Uterus (tissue), 4 donors: ENCODE data around the gene CHCHD3. TPM values are rescaled to one million over a fixed set of nuclear protein-coding genes. Genes with fewer than 3 reads are reported as not detected.

Experiments used
- DNase-seq, 2 donors: peaks; one replicate each; pipeline ENCODE4 v3.0.0-alpha.2; 2019 to 2020
- H3K27ac ChIP-seq, 2 donors: fragments of 200-600 bp; sonication (generic); 1 replicate in 1 of 2; 2 replicates in 1 of 2; pipeline ENCODE4 v1.5.1; 2016 to 2018
- H3K27me3 ChIP-seq, 2 donors: fragments of 200-600 bp; sonication (generic); one replicate each; pipeline ENCODE4 v1.5.1; 2018 to 2019; ENCODE audit warnings: control low read depth in 1 of 2
- H3K36me3 ChIP-seq, 2 donors: fragments of 200-600 bp; sonication (generic); one replicate each; pipeline ENCODE4 v1.5.1; 2019; ENCODE audit warnings: control low read depth in 1 of 2
- H3K4me1 ChIP-seq, 2 donors: fragments of 200-600 bp; sonication (generic); one replicate each; pipeline ENCODE4 v1.5.1; 2018 to 2019; ENCODE audit warnings: control low read depth in 1 of 2
- H3K4me3 ChIP-seq, 2 donors: fragments of 200-600 bp; sonication (generic); 1 replicate in 1 of 2; 2 replicates in 1 of 2; pipeline ENCODE4 v1.5.1; 2018 to 2019; ENCODE audit warnings: mild to moderate bottlenecking in 1 of 2
- H3K9me3 ChIP-seq, 2 donors: fragments of 200-600 bp; sonication (generic); one replicate each; pipeline ENCODE4 v1.5.1; 2019; ENCODE audit warnings: control low read depth in 1 of 2
- POLR2A ChIP-seq, 2 donors: fragments of 450-650 bp; IDR thresholded peaks; one replicate each; pipeline ENCODE4 v1.6.1; 2016; ENCODE audit warnings: antibody characterized with exemption in 2 of 2, mild to moderate bottlenecking in 1 of 2, moderate library complexity in 1 of 2
- intact Hi-C: fragments of 100-400 bp; cut with DNase I; formaldehyde crosslinking; loops from one replicate; pipeline ENCODE4 v1.15.1; 2023; ENCODE audit warnings: low total_unique reads
- total RNA-seq, 4 donors: library from RNA; depleted of rRNA in 3 of 4; stranded (reverse); fragments of >200 nt in 3 of 4; gene quantifications; one replicate each; pipeline versions ENCODE4 v1.1.0 to v1.2.4, GENCODE V29; 2014 to 2023
- TF ChIP-seq, protein P1 (sequence below), 4 experiments: fragments of 200-600 bp in 2 of 4; fragments of 450-650 bp in 2 of 4; sonication (generic) in 2 of 4; IDR thresholded peaks; one replicate each; pipeline ENCODE4 v1.5.1; 2016 to 2019; ENCODE audit warnings: antibody characterized with exemption in 4 of 4, mild to moderate bottlenecking in 2 of 4, moderate library complexity in 1 of 4
- donor health status: DM: yes; HTN: yes; CAD: no.

CHCHD3 gene
- total RNA-seq, 4 donors from 2014 or later, result 43.5 to 61.0 (median 47.6) TPM

DNA sequence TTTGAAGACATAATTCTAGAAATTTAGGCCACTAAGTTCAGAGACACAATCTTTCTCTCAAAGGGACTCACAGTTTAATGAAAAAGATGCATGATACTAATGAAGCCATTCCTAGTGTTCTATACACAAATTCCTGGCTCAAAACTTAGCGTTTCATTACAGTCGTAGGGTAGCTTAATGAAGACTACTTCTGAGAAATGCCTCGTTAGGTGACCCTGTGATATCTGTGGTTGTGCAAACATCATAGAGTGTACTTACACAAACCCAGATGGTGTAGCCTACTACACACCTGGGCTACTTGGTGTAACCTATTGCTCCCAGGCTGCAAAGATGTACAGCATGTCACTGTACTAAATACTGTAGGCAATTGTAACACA lies 488 bp upstream of the CHCHD3 start:
- TF ChIP-seq, protein P1, sequence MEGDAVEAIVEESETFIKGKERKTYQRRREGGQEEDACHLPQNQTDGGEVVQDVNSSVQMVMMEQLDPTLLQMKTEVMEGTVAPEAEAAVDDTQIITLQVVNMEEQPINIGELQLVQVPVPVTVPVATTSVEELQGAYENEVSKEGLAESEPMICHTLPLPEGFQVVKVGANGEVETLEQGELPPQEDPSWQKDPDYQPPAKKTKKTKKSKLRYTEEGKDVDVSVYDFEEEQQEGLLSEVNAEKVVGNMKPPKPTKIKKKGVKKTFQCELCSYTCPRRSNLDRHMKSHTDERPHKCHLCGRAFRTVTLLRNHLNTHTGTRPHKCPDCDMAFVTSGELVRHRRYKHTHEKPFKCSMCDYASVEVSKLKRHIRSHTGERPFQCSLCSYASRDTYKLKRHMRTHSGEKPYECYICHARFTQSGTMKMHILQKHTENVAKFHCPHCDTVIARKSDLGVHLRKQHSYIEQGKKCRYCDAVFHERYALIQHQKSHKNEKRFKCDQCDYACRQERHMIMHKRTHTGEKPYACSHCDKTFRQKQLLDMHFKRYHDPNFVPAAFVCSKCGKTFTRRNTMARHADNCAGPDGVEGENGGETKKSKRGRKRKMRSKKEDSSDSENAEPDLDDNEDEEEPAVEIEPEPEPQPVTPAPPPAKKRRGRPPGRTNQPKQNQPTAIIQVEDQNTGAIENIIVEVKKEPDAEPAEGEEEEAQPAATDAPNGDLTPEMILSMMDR (IDR thresholded peaks at IDR 0.05), result peak in 1 of 4 experiments; percentile 3
- TF ChIP-seq POLR2A (IDR thresholded peaks at IDR 0.05), result no peak
- peak overlapping the region in 1 of 2 donors; percentile 95 for H3K4me3 ChIP-seq
- peak overlapping the region in 1 of 2 donors; percentile 39 for H3K27ac ChIP-seq
- no peaks in the 10 kb centered on the region for H3K27me3 ChIP-seq
- intact Hi-C loops, result no loop called here
- DNase-seq, result no peak
- H3K9me3 ChIP-seq, result no peaks in the 10 kb centered on the region
- peaks cover 0 to 7% of the 10 kb centered on the region in 2 donors for H3K4me1 ChIP-seq
- no peaks in the 10 kb centered on the region for H3K36me3 ChIP-seq

GRCh38 chr7:133081119-133081598 lies 731 bp downstream of the CHCHD3 start:
- no peaks in the 10 kb centered on the region for H3K27me3 ChIP-seq
- no peak for DNase-seq

DNA sequence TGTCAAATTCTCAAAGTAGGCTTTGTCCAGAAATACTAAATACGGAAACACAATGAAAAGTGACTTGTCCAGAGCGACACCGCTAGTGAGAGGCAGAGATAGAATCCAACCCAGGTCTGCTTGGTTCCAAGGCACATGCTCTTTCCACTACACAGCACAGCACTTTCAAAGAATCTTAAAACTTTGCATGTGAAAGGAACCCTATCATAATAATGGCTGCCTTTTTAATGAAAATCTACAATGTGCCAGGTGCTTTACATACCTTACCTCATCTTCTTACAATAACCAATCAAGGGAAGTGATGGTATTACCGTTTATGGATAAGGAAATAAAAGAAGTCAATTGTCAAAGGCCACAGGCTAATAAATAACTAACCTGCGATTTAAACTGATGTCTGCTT lies 2.6 kb downstream of the CHCHD3 start:
- Histone ChIP-seq H3K4me1 (peaks cover 0 to 7% of the 10 kb centered on the region in 2 donors), H3K9me3 (no peaks in the 10 kb centered on the region), H3K27me3 (no peaks in the 10 kb centered on the region), H3K27ac (no peak overlapping the region), H3K4me3 (no peak overlapping the region), H3K36me3 (no peaks in the 10 kb centered on the region)
- intact Hi-C loops, result no loop called here
- no peak for DNase-seq
- no peak for TF ChIP-seq POLR2A (IDR thresholded peaks at IDR 0.05)
- TF ChIP-seq, protein P1 (IDR thresholded peaks at IDR 0.05), result no peak

More at GRCh38 chr7:133081119-133081598, 731 bp downstream of the CHCHD3 start:
- no peak for TF ChIP-seq POLR2A (IDR thresholded peaks at IDR 0.05)
- TF ChIP-seq, protein P1 (IDR thresholded peaks at IDR 0.05), result no peak
- Histone ChIP-seq H3K4me1 (peaks cover 0 to 7% of the 10 kb centered on the region in 2 donors), H3K9me3 (no peaks in the 10 kb centered on the region), H3K4me3 (peak overlapping the region; percentile 72 to 95), H3K27ac (peak overlapping the region; percentile 80 to 84), H3K36me3 (no peaks in the 10 kb centered on the region)
- intact Hi-C loops, result no loop called here

- no peak for DNase-seq
- intact Hi-C loops, result no loop called here
- no peak for TF ChIP-seq POLR2A (IDR thresholded peaks at IDR 0.05)
- TF ChIP-seq, protein P1 (IDR thresholded peaks at IDR 0.05), result no peak
- no peaks in the 10 kb centered on the region for H3K9me3 ChIP-seq
- H3K27ac ChIP-seq, result no peak overlapping the region
- H3K36me3 ChIP-seq, result no peaks in the 10 kb centered on the region
- H3K27me3 ChIP-seq, result no peaks in the 10 kb centered on the region
- H3K4me1 ChIP-seq, result peaks cover 0 to 7% of the 10 kb centered on the region in 2 donors
- H3K4me3 ChIP-seq, result no peak overlapping the region
These were observed 4.5 kb downstream of the CHCHD3 start for GRCh38 chr7:133077394-133077793.

DNA sequence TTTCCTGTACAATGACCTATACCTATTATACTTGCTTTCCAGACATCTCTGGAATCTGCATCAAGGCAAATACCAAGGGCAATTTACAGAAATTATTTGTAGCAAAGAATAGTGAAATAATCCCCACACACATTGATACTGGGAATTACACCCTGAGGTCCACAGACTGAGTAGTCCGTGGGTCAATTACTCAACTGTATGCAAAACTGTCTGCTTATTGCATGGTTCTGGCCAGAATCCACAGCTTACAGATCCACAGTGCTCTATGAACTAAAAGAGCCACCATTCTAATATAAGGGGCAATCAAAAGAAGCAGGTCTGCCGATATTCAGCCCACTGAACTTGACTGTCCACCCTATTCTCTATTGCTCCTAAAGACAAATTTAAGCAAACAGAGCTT lies 5.7 kb downstream of the CHCHD3 start:
- Histone ChIP-seq H3K9me3 (no peaks in the 10 kb centered on the region), H3K27me3 (no peaks in the 10 kb centered on the region), H3K4me3 (no peak overlapping the region), H3K27ac (no peak overlapping the region), H3K36me3 (no peaks in the 10 kb centered on the region), H3K4me1 (peaks cover 0 to 7% of the 10 kb centered on the region in 2 donors)
- TF ChIP-seq, protein P1 (IDR thresholded peaks at IDR 0.05), result no peak
- no peak for TF ChIP-seq POLR2A (IDR thresholded peaks at IDR 0.05)
- no peak for DNase-seq
- intact Hi-C loops, result no loop called here
